ENCODE data around the gene DCAF5. TPM values are rescaled to one million over a fixed set of nuclear protein-coding genes. Genes with fewer than 3 reads are reported as not detected.
A peak's percentile ranks its signal among the peaks of the same experiment; 100 is the strongest.

DCAF5 gene
- total RNA-seq, 1 donor: 24.2 TPM

DNA sequence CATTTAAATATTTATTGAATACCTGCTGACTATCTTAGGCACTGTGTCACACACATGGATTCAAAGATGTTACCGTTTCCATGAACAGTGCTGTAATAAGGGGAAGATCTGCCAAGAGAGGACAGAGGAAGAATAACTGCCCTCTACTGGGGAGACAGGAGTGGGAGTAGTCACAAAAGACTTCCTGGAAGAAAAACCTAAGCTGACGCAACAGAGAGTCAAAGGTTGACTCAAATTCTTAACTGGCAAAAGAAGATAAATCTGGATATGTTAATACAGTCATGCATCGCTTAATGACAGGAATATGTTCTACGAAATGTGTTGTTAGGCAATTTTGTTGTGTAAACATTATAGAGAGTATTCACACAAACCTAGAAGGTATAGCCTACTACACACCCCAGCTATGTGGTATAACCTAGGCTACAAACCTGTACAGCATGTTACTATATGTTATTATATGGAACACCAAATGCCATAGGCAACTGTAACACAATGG is 51.5 kb downstream of the DCAF5 start:
- no peak overlapping the region for H3K4me3 ChIP-seq (ENCODE audit: low read depth, low read length)
- TF ChIP-seq, protein P1, sequence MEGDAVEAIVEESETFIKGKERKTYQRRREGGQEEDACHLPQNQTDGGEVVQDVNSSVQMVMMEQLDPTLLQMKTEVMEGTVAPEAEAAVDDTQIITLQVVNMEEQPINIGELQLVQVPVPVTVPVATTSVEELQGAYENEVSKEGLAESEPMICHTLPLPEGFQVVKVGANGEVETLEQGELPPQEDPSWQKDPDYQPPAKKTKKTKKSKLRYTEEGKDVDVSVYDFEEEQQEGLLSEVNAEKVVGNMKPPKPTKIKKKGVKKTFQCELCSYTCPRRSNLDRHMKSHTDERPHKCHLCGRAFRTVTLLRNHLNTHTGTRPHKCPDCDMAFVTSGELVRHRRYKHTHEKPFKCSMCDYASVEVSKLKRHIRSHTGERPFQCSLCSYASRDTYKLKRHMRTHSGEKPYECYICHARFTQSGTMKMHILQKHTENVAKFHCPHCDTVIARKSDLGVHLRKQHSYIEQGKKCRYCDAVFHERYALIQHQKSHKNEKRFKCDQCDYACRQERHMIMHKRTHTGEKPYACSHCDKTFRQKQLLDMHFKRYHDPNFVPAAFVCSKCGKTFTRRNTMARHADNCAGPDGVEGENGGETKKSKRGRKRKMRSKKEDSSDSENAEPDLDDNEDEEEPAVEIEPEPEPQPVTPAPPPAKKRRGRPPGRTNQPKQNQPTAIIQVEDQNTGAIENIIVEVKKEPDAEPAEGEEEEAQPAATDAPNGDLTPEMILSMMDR (IDR thresholded peaks at IDR 0.05; ENCODE audit: insufficient read depth, low read depth, low read length): peak; percentile 78
- peak; percentile 95 for DNase-seq (ENCODE audit: low read depth)

DNA sequence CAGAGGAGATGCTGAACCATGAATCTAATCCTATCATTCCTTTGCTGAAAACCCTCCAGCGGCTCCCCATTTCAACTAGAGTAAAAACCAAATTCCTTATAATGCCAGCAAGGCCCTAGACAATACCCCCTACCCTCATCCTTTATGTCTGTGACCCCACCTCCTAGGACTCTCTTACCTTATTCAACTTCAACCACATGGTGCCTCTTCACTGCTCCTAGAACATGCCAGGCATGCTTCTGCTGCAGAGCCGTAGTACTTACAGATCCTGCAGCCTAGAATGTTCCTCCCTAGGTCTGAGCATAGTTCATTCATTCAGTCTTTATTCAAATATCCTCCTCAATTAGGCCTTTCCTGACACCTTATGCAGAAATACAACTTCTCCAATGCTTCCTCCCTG is 54.9 kb downstream of the DCAF5 start:
- DNase-seq (ENCODE audit: low read depth): no peak
- no peak overlapping the region for H3K4me3 ChIP-seq (ENCODE audit: low read depth, low read length)
- TF ChIP-seq, protein P1 (IDR thresholded peaks at IDR 0.05; ENCODE audit: insufficient read depth, low read depth, low read length): no peak

- no peak overlapping the region for H3K4me3 ChIP-seq (ENCODE audit: low read depth, low read length)
- TF ChIP-seq, protein P1 (IDR thresholded peaks at IDR 0.05; ENCODE audit: insufficient read depth, low read depth, low read length): no peak
- DNase-seq (ENCODE audit: low read depth): peak; percentile 49
Measured at GRCh38 chr14:69096781-69097475, 56.0 kb downstream of the DCAF5 start.

GRCh38 chr14:69096246-69096645 is 56.7 kb downstream of the DCAF5 start:
- DNase-seq (ENCODE audit: low read depth): no peak
- no peak overlapping the region for H3K4me3 ChIP-seq (ENCODE audit: low read depth, low read length)
- TF ChIP-seq, protein P1 (IDR thresholded peaks at IDR 0.05; ENCODE audit: insufficient read depth, low read depth, low read length): no peak

DNA sequence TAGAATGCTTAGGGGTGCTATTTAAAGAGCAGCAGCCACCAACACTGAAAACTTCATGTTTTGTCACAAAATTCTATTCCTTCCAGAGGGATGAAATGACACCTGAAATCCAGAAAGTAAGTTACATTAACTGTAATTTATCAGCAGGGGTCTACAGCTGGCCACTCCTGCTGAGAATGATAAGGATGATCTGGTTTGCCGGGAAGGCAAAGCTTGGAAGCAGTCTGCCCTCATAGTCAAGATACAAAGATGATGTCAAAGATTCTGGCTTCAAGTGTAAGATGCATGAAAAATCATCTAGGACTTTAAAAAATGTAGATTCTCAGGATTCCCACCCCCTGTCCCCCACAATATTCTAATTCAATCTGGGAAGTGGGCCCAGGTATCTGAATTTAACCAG is 58.4 kb downstream of the DCAF5 start:
- no peak overlapping the region for H3K4me3 ChIP-seq (ENCODE audit: low read depth, low read length)
- TF ChIP-seq, protein P1 (IDR thresholded peaks at IDR 0.05; ENCODE audit: insufficient read depth, low read depth, low read length): no peak
- DNase-seq (ENCODE audit: low read depth): no peak

DNA sequence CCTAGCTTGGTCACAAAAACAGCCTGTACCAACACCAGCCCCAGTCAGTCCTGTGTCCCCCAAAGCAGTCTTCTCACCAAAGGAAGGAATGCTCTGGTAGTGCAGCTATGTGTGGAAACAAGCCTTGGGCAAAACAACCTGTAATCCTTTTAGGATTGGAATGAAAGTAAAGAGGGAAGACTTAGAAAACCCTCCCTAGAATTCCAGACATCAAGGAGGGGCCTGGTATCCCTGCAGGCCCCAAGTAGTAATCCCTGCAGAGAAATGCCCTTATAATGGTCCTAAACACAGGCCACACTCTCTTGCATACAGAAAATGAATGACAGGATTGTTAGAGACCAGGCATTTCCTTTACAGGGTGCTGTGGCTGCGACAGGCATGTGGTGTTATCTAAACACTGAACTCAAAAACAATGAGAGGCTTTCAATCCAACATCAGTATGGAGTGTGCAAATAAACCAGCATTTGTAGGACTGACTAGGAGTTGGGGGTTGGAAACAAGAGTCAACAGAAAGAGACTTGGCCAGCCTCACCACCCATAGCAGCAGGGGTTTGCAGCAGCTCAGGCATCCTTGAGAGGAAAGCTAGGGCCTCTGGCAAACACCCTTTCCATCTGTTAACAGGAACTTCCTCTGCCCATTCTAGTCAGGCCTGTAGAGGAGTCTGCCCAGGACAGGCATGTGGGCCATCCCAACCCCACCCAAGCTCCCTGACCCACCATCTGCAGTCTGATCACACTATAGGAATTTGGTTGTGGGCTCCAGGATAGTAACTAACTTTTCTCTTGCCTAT is 59.1 kb downstream of the DCAF5 start:
- TF ChIP-seq, protein P1 (IDR thresholded peaks at IDR 0.05; ENCODE audit: insufficient read depth, low read depth, low read length): no peak
- DNase-seq (ENCODE audit: low read depth): peak; percentile 36
- no peak overlapping the region for H3K4me3 ChIP-seq (ENCODE audit: low read depth, low read length)

Measured in fibroblast of villous mesenchyme (primary cell).